Bronchial epithelial cell (primary cell): ENCODE results near the gene ATP8B3. TPM values are rescaled to one million over a fixed set of nuclear protein-coding genes. Genes with fewer than 3 reads are reported as not detected.

Experiments used
- DNase-seq: peaks from one replicate; pipeline ENCODE4 v3.0.0-alpha.2; 2010; ENCODE audit warnings: low read depth
- FAIRE-seq: peaks from 2 replicates; lab custom pipeline; 2011; peaks lifted over from hg19 to GRCh38; lab: Jason Lieb, UNC
- H3K27me3 ChIP-seq: 2 replicates; pipeline ENCODE4 v1.5.1; 2011; ENCODE audit warnings: low read length; ENCODE audit not compliant: control insufficient read depth, insufficient read depth
- H3K36me3 ChIP-seq: 2 replicates; pipeline ENCODE4 v1.5.1; 2011; ENCODE audit warnings: low read length; ENCODE audit not compliant: control insufficient read depth, insufficient read depth
- H3K4me3 ChIP-seq: 2 replicates; pipeline ENCODE4 v1.5.1; 2011; ENCODE audit warnings: mild to moderate bottlenecking, low read depth, low read length, control low read depth
- CTCF ChIP-seq: IDR thresholded peaks from 2 replicates; pipeline ENCODE4 v1.5.1; 2011; ENCODE audit warnings: mild to moderate bottlenecking, moderate library complexity, low read length, control low read depth, inconsistent platforms; ENCODE audit not compliant: insufficient read depth, severe bottlenecking
- total RNA-seq: library from RNA; depleted of rRNA; stranded (reverse); fragments of >200 nt; gene quantifications from 2 replicates; pipeline ENCODE4 v1.2.1, GENCODE V29; 2014

ATP8B3 gene
- total RNA-seq, 1 donor from 2014 or later = 0.26 TPM

- FAIRE-seq (no peak), DNase-seq (peak; percentile 86)
- H3K36me3 ChIP-seq = peaks cover 10% of the 10 kb centered on the region
- H3K4me3 ChIP-seq = peak within 1 kb of the TSS; percentile 99
- H3K27me3 ChIP-seq = no peaks in the 10 kb centered on the region
- peak; percentile 88 for TF ChIP-seq CTCF
Observed at GRCh38 chr19:1848399-1849131, 36.5 kb upstream of the ATP8B3 start, which contains the start of gene REXO1. TSS of gene REXO1 (minus strand) at chr19:1848483. CDS start at chr19:1848358, 125 bp downstream.

GRCh38 chr19:1847684-1848398 lies 35.8 kb upstream of the ATP8B3 start:
- Histone ChIP-seq H3K27me3 (no peaks in the 10 kb centered on the region), H3K4me3 (peak overlapping the region; percentile 99), H3K36me3 (peaks cover 11% of the 10 kb centered on the region)
- TF ChIP-seq CTCF = no peak
- FAIRE-seq (no peak), DNase-seq (no peak)

GRCh38 chr19:1847348-1847683 lies 35.2 kb upstream of the ATP8B3 start:
- no peak for FAIRE-seq
- peaks cover 14% of the 10 kb centered on the region for H3K36me3 ChIP-seq
- no peak for DNase-seq
- TF ChIP-seq CTCF = no peak
- H3K4me3 ChIP-seq = peak overlapping the region; percentile 99
- no peaks in the 10 kb centered on the region for H3K27me3 ChIP-seq

GRCh38 chr19:1846517-1847204 lies 34.6 kb upstream of the ATP8B3 start:
- TF ChIP-seq CTCF = no peak
- no peak for DNase-seq
- no peak for FAIRE-seq

GRCh38 chr19:1845642-1846041 lies 33.6 kb upstream of the ATP8B3 start:
- DNase-seq = no peak
- H3K36me3 ChIP-seq = peaks cover 14% of the 10 kb centered on the region
- TF ChIP-seq CTCF = no peak

More at GRCh38 chr19:1846517-1847204, 34.6 kb upstream of the ATP8B3 start:
- H3K27me3 ChIP-seq = no peaks in the 10 kb centered on the region
- H3K4me3 ChIP-seq = no peak overlapping the region
- H3K36me3 ChIP-seq = peaks cover 14% of the 10 kb centered on the region

More at GRCh38 chr19:1845642-1846041, 33.6 kb upstream of the ATP8B3 start:
- H3K4me3 ChIP-seq = no peak overlapping the region
- no peaks in the 10 kb centered on the region for H3K27me3 ChIP-seq
- no peak for FAIRE-seq
